ENCODE data around the gene ING5.
"Not testable (repeated sequence)": the region's sequence is repeated elsewhere in the genome, so short reads cannot be mapped to it uniquely, and the experiment has no call there.

ING5 gene

GRCh38 chr2:241659150-241659739 lies 42.6 kb upstream of the ING5 start:
- H3K36me3 ChIP-seq (ENCODE audit: control insufficient read depth in 5 of 5, insufficient read depth in 5 of 5, low read length in 5 of 5) = peaks cover 2 to 78% (median 65%) of the 10 kb centered on the region in 5 donors

GRCh38 chr2:241660593-241661213 lies 41.1 kb upstream of the ING5 start:
- no peak overlapping the region for H3K9ac ChIP-seq (ENCODE audit: low read length in 5 of 5)
- peaks cover 2 to 64% (median 51%) of the 10 kb centered on the region in 5 donors for H3K36me3 ChIP-seq (ENCODE audit: control insufficient read depth in 5 of 5, insufficient read depth in 5 of 5, low read length in 5 of 5)
- peaks cover 0 to 3% (median 0%) of the 10 kb centered on the region in 5 donors for H3K4me1 ChIP-seq (ENCODE audit: control insufficient read depth in 5 of 5, insufficient read depth in 5 of 5, low read length in 5 of 5)
- H3K9me3 ChIP-seq (ENCODE audit: control insufficient read depth in 5 of 5, low read length in 5 of 5) = no peaks in the 10 kb centered on the region
- H3K4me3 ChIP-seq (ENCODE audit: low read depth in 1 of 5, low read length in 5 of 5) = no peak overlapping the region
- no peaks in the 10 kb centered on the region for H3K27me3 ChIP-seq (ENCODE audit: control insufficient read depth in 5 of 5, insufficient read depth in 4 of 5, low read length in 5 of 5)
- no peak overlapping the region for H3K27ac ChIP-seq (ENCODE audit: low read depth, low read length)

More at GRCh38 chr2:241659150-241659739, 42.6 kb upstream of the ING5 start:
- Histone ChIP-seq H3K27ac (ENCODE audit: low read depth, low read length) (no peak overlapping the region), H3K4me3 (ENCODE audit: low read depth in 1 of 5, low read length in 5 of 5) (no peak overlapping the region), H3K9me3 (ENCODE audit: control insufficient read depth in 5 of 5, low read length in 5 of 5) (no peaks in the 10 kb centered on the region), H3K9ac (ENCODE audit: low read length in 5 of 5) (no peak overlapping the region), H3K27me3 (ENCODE audit: control insufficient read depth in 5 of 5, insufficient read depth in 4 of 5, low read length in 5 of 5) (no peaks in the 10 kb centered on the region), H3K4me1 (ENCODE audit: control insufficient read depth in 5 of 5, insufficient read depth in 5 of 5, low read length in 5 of 5) (peaks cover 0 to 3% (median 0%) of the 10 kb centered on the region in 5 donors)

GRCh38 chr2:241662731-241663130 lies 39.1 kb upstream of the ING5 start:
- H3K36me3 ChIP-seq (ENCODE audit: control insufficient read depth in 5 of 5, insufficient read depth in 5 of 5, low read length in 5 of 5) = peaks cover 2 to 62% (median 48%) of the 10 kb centered on the region in 5 donors
- H3K4me1 ChIP-seq (ENCODE audit: control insufficient read depth in 5 of 5, insufficient read depth in 5 of 5, low read length in 5 of 5); H3K9ac ChIP-seq (ENCODE audit: low read length in 5 of 5); H3K4me3 ChIP-seq (ENCODE audit: low read depth in 1 of 5, low read length in 5 of 5); H3K9me3 ChIP-seq (ENCODE audit: control insufficient read depth in 5 of 5, low read length in 5 of 5); H3K27ac ChIP-seq (ENCODE audit: low read depth, low read length); H3K27me3 ChIP-seq (ENCODE audit: control insufficient read depth in 5 of 5, insufficient read depth in 4 of 5, low read length in 5 of 5): not testable (repeated sequence)

- no peaks in the 10 kb centered on the region for H3K27me3 ChIP-seq (ENCODE audit: control insufficient read depth in 5 of 5, insufficient read depth in 4 of 5, low read length in 5 of 5)
- H3K36me3 ChIP-seq (ENCODE audit: control insufficient read depth in 5 of 5, insufficient read depth in 5 of 5, low read length in 5 of 5) = peaks cover 2 to 62% (median 50%) of the 10 kb centered on the region in 5 donors
- H3K4me3 ChIP-seq (ENCODE audit: low read depth in 1 of 5, low read length in 5 of 5) = no peak overlapping the region
- H3K9me3 ChIP-seq (ENCODE audit: control insufficient read depth in 5 of 5, low read length in 5 of 5) = no peaks in the 10 kb centered on the region
- no peak overlapping the region for H3K9ac ChIP-seq (ENCODE audit: low read length in 5 of 5)
- H3K27ac ChIP-seq (ENCODE audit: low read depth, low read length) = no peak overlapping the region
- peaks cover 0 to 8% (median under 1%) of the 10 kb centered on the region in 5 donors for H3K4me1 ChIP-seq (ENCODE audit: control insufficient read depth in 5 of 5, insufficient read depth in 5 of 5, low read length in 5 of 5)
Observed at GRCh38 chr2:241665731-241666440, 36.0 kb upstream of the ING5 start.

GRCh38 chr2:241666627-241667400 lies 35.0 kb upstream of the ING5 start:
- no peak overlapping the region for H3K9ac ChIP-seq (ENCODE audit: low read length in 5 of 5)
- no peaks in the 10 kb centered on the region for H3K9me3 ChIP-seq (ENCODE audit: control insufficient read depth in 5 of 5, low read length in 5 of 5)
- H3K4me3 ChIP-seq (ENCODE audit: low read depth in 1 of 5, low read length in 5 of 5) = no peak overlapping the region
- H3K27me3 ChIP-seq (ENCODE audit: control insufficient read depth in 5 of 5, insufficient read depth in 4 of 5, low read length in 5 of 5) = no peaks in the 10 kb centered on the region
- H3K27ac ChIP-seq (ENCODE audit: low read depth, low read length) = no peak overlapping the region
- H3K36me3 ChIP-seq (ENCODE audit: control insufficient read depth in 5 of 5, insufficient read depth in 5 of 5, low read length in 5 of 5) = peaks cover 2 to 62% (median 54%) of the 10 kb centered on the region in 5 donors
- H3K4me1 ChIP-seq (ENCODE audit: control insufficient read depth in 5 of 5, insufficient read depth in 5 of 5, low read length in 5 of 5) = peaks cover 0 to 14% (median 3%) of the 10 kb centered on the region in 5 donors

- Histone ChIP-seq H3K27ac (ENCODE audit: low read depth, low read length) (no peak overlapping the region), H3K9ac (ENCODE audit: low read length in 5 of 5) (no peak overlapping the region), H3K27me3 (ENCODE audit: control insufficient read depth in 5 of 5, insufficient read depth in 4 of 5, low read length in 5 of 5) (no peaks in the 10 kb centered on the region), H3K9me3 (ENCODE audit: control insufficient read depth in 5 of 5, low read length in 5 of 5) (no peaks in the 10 kb centered on the region), H3K4me1 (ENCODE audit: control insufficient read depth in 5 of 5, insufficient read depth in 5 of 5, low read length in 5 of 5) (peaks cover 0 to 14% (median 3%) of the 10 kb centered on the region in 5 donors), H3K36me3 (ENCODE audit: control insufficient read depth in 5 of 5, insufficient read depth in 5 of 5, low read length in 5 of 5) (peaks cover 0 to 70% (median 61%) of the 10 kb centered on the region in 5 donors), H3K4me3 (ENCODE audit: low read depth in 1 of 5, low read length in 5 of 5) (no peak overlapping the region)
Observed at GRCh38 chr2:241668354-241668753, 33.5 kb upstream of the ING5 start.

- Histone ChIP-seq H3K27ac (ENCODE audit: low read depth, low read length) (no peak overlapping the region), H3K27me3 (ENCODE audit: control insufficient read depth in 5 of 5, insufficient read depth in 4 of 5, low read length in 5 of 5) (no peaks in the 10 kb centered on the region), H3K9ac (ENCODE audit: low read length in 5 of 5) (no peak overlapping the region), H3K9me3 (ENCODE audit: control insufficient read depth in 5 of 5, low read length in 5 of 5) (no peaks in the 10 kb centered on the region), H3K4me3 (ENCODE audit: low read depth in 1 of 5, low read length in 5 of 5) (no peak overlapping the region), H3K4me1 (ENCODE audit: control insufficient read depth in 5 of 5, insufficient read depth in 5 of 5, low read length in 5 of 5) (peaks cover 0 to 14% (median 3%) of the 10 kb centered on the region in 5 donors), H3K36me3 (ENCODE audit: control insufficient read depth in 5 of 5, insufficient read depth in 5 of 5, low read length in 5 of 5) (peaks cover 0 to 70% (median 61%) of the 10 kb centered on the region in 5 donors)
Observed at GRCh38 chr2:241668839-241669238, 33.0 kb upstream of the ING5 start.

- no peaks in the 10 kb centered on the region for H3K9me3 ChIP-seq (ENCODE audit: control insufficient read depth in 5 of 5, low read length in 5 of 5)
- H3K9ac ChIP-seq (ENCODE audit: low read length in 5 of 5) = peak overlapping the region in 1 of 5 donors; percentile 43
- H3K27me3 ChIP-seq (ENCODE audit: control insufficient read depth in 5 of 5, insufficient read depth in 4 of 5, low read length in 5 of 5) = no peaks in the 10 kb centered on the region
- peaks cover 0 to 78% (median 61%) of the 10 kb centered on the region in 5 donors for H3K36me3 ChIP-seq (ENCODE audit: control insufficient read depth in 5 of 5, insufficient read depth in 5 of 5, low read length in 5 of 5)
- H3K4me1 ChIP-seq (ENCODE audit: control insufficient read depth in 5 of 5, insufficient read depth in 5 of 5, low read length in 5 of 5) = peaks cover 0 to 14% (median 3%) of the 10 kb centered on the region in 5 donors
- H3K4me3 ChIP-seq (ENCODE audit: low read depth in 1 of 5, low read length in 5 of 5) = peak overlapping the region in 2 of 5 donors; percentile 6 to 19
- H3K27ac ChIP-seq (ENCODE audit: low read depth, low read length) = no peak overlapping the region
Observed at GRCh38 chr2:241670333-241671110, 31.3 kb upstream of the ING5 start.

GRCh38 chr2:241671457-241672240 lies 30.2 kb upstream of the ING5 start:
- H3K4me3 ChIP-seq (ENCODE audit: low read depth in 1 of 5, low read length in 5 of 5) = no peak overlapping the region
- no peaks in the 10 kb centered on the region for H3K9me3 ChIP-seq (ENCODE audit: control insufficient read depth in 5 of 5, low read length in 5 of 5)
- no peaks in the 10 kb centered on the region for H3K27me3 ChIP-seq (ENCODE audit: control insufficient read depth in 5 of 5, insufficient read depth in 4 of 5, low read length in 5 of 5)
- no peak overlapping the region for H3K27ac ChIP-seq (ENCODE audit: low read depth, low read length)
- peaks cover 0 to 14% (median 3%) of the 10 kb centered on the region in 5 donors for H3K4me1 ChIP-seq (ENCODE audit: control insufficient read depth in 5 of 5, insufficient read depth in 5 of 5, low read length in 5 of 5)
- H3K36me3 ChIP-seq (ENCODE audit: control insufficient read depth in 5 of 5, insufficient read depth in 5 of 5, low read length in 5 of 5) = peaks cover 0 to 85% (median 62%) of the 10 kb centered on the region in 5 donors
- no peak overlapping the region for H3K9ac ChIP-seq (ENCODE audit: low read length in 5 of 5)

All from subcutaneous abdominal adipose tissue (tissue), 5 donors.